HG02642 (cell line): ENCODE data around the gene DEFB108B.
A peak's percentile ranks its signal among the peaks of the same experiment; 100 is the strongest.
"Not testable (repeated sequence)": the region's sequence is repeated elsewhere in the genome, so short reads cannot be mapped to it uniquely, and the experiment has no call there.

Source experiments
- ATAC-seq: cut with Tn5 transposase; IDR thresholded peaks from one replicate; pipeline ENCODE4 v1.9.1; 2021; ENCODE audit warnings: mild to moderate bottlenecking; ENCODE audit not compliant: unreplicated experiment, poor library complexity

The DEFB108B gene

GRCh38 chr11:71832811-71833210 lies at the start of gene DEFB108B:
Gene DEFB108B, plus strand, starts transcription at chr11:71833200. Its CDS starts 0 bp downstream, at chr11:71833200.
- ATAC-seq, result not testable (repeated sequence)

GRCh38 chr11:71786114-71786847 lies 46.7 kb upstream of the DEFB108B start:
- not testable (repeated sequence) for ATAC-seq

- ATAC-seq, result peak; percentile 99
These were observed 46.2 kb upstream of the DEFB108B start for GRCh38 chr11:71786848-71787097.

- peak; percentile 90 for ATAC-seq
These were observed 45.7 kb upstream of the DEFB108B start for GRCh38 chr11:71787098-71787823.

GRCh38 chr11:71787824-71788454 lies 45.1 kb upstream of the DEFB108B start:
- ATAC-seq, result not testable (repeated sequence)

GRCh38 chr11:71789444-71790196 lies 43.4 kb upstream of the DEFB108B start:
- ATAC-seq, result not testable (repeated sequence)

GRCh38 chr11:71791111-71791510 lies 41.9 kb upstream of the DEFB108B start:
- not testable (repeated sequence) for ATAC-seq

- not testable (repeated sequence) for ATAC-seq
These were observed 40.3 kb upstream of the DEFB108B start for GRCh38 chr11:71792621-71793235.

GRCh38 chr11:71794386-71795040 lies 38.5 kb upstream of the DEFB108B start:
- not testable (repeated sequence) for ATAC-seq

GRCh38 chr11:71795236-71795635 lies 37.8 kb upstream of the DEFB108B start:
- ATAC-seq, result not testable (repeated sequence)

- ATAC-seq, result not testable (repeated sequence)
These were observed 37.0 kb upstream of the DEFB108B start for GRCh38 chr11:71796016-71796415.

- ATAC-seq, result not testable (repeated sequence)
These were observed 36.2 kb upstream of the DEFB108B start for GRCh38 chr11:71796781-71797180.

GRCh38 chr11:71799556-71800128 lies 33.4 kb upstream of the DEFB108B start:
- not testable (repeated sequence) for ATAC-seq

- not testable (repeated sequence) for ATAC-seq
These were observed 32.6 kb upstream of the DEFB108B start for GRCh38 chr11:71800335-71800953.

GRCh38 chr11:71801026-71801425 lies 32.0 kb upstream of the DEFB108B start:
- not testable (repeated sequence) for ATAC-seq

- not testable (repeated sequence) for ATAC-seq
These were observed 30.1 kb upstream of the DEFB108B start for GRCh38 chr11:71802874-71803273.

- ATAC-seq, result not testable (repeated sequence)
These were observed 28.6 kb upstream of the DEFB108B start for GRCh38 chr11:71804158-71804947.

GRCh38 chr11:71812529-71812928 lies 20.5 kb upstream of the DEFB108B start:
- ATAC-seq, result not testable (repeated sequence)
